RWPE2 (cell line): ENCODE results near the gene ADGRL2.
"Not testable (repeated sequence)": the region's sequence is repeated elsewhere in the genome, so short reads cannot be mapped to it uniquely, and the experiment has no call there.

Experiments used
- ATAC-seq: fragments of 200-7000 bp; cut with Tn5 transposase; 3 replicates; pipeline ENCODE4 v1.9.1; 2021; ENCODE audit warnings: low read depth
- DNase-seq: peaks from one replicate; pipeline ENCODE4 v3.0.0-alpha.2; 2020; ENCODE audit warnings: low spot score
- H3K27ac ChIP-seq: fragments of 450-650 bp; 2 replicates; pipeline ENCODE4 v1.5.1; 2017; ENCODE audit warnings: mild to moderate bottlenecking; ENCODE audit not compliant: poor library complexity, severe bottlenecking
- H3K27me3 ChIP-seq: fragments of 250-450 bp; sonication (Bioruptor Pico); 2 replicates; pipeline ENCODE4 v1.5.1; 2021; ENCODE audit warnings: mild to moderate bottlenecking, moderate library complexity; ENCODE audit not compliant: insufficient read depth, poor library complexity, severe bottlenecking
- H3K36me3 ChIP-seq: fragments of 250-450 bp; sonication (Bioruptor Pico); 2 replicates; pipeline ENCODE4 v1.5.1; 2020; ENCODE audit warnings: low read depth, mild to moderate bottlenecking, moderate library complexity
- H3K4me1 ChIP-seq: fragments of 250-450 bp; sonication (Bioruptor Pico); 2 replicates; pipeline ENCODE4 v1.5.1; 2021; ENCODE audit warnings: mild to moderate bottlenecking, moderate library complexity; ENCODE audit not compliant: insufficient read depth, poor library complexity, severe bottlenecking
- H3K4me3 ChIP-seq: fragments of 250-450 bp; sonication (Bioruptor Pico); 2 replicates; pipeline ENCODE4 v1.5.1; 2021; ENCODE audit warnings: mild to moderate bottlenecking, moderate library complexity; ENCODE audit not compliant: severe bottlenecking
- H3K9me3 ChIP-seq: fragments of 250-450 bp; sonication (Bioruptor Pico); 2 replicates; pipeline ENCODE4 v1.5.1; 2021; ENCODE audit warnings: mild to moderate bottlenecking, moderate library complexity; ENCODE audit not compliant: severe bottlenecking
- CTCF ChIP-seq: fragments of 450-650 bp; IDR thresholded peaks from one replicate; pipeline ENCODE4 v1.5.1; 2017; ENCODE audit warnings: mild to moderate bottlenecking, moderate library complexity; ENCODE audit not compliant: poor library complexity, severe bottlenecking

The ADGRL2 gene

GRCh38 chr1:81867235-81867634 lies 66.5 kb downstream of the ADGRL2 start:
- Histone ChIP-seq H3K27me3 (no peaks in the 10 kb centered on the region), H3K36me3 (no peaks in the 10 kb centered on the region), H3K9me3 (no peaks in the 10 kb centered on the region), H3K4me3 (no peak overlapping the region), H3K4me1 (no peaks in the 10 kb centered on the region), H3K27ac (no peak overlapping the region)
- TF ChIP-seq CTCF = no peak
- DNase-seq (no peak), ATAC-seq (no peak)

DNA sequence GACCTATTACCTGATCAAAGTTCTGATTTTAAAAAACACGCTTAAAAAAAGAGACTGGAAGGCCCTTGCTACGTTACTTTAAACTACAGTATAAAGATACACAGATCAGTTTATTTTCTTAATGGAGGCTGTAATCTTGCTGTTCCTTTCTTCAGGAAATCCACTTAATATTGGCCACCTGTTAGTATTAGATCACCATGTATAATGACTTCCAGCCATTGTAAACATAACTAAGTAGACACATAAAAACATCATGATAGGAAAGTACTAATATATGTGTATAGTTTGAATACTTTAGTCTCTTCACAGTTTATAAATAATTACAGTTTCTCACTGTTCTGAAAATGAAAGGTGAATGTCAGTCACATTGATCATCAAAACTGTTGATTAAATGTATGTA lies 68.6 kb downstream of the ADGRL2 start:
- no peak for TF ChIP-seq CTCF
- no peaks in the 10 kb centered on the region for H3K36me3 ChIP-seq

DNA sequence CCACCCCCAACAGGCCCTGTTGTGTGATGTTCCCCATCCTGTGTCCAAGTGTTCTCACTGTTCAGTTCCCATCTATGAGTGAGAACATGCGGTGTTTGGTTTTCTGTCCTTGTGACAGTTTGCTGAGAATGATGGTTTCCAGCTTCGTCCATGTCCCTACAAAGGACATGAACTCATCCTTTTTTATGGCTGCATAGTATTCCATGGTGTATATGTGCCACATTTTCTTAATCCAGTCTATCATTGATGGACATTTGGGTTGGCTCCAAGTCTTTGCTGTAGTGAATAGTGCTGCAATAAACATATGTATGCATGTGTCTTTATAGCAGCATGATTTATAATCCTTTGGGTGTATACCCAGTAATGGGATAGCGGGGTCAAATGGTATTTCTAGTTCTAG lies 70.4 kb downstream of the ADGRL2 start:
- not testable (repeated sequence) for ATAC-seq, H3K4me1 ChIP-seq, H3K4me3 ChIP-seq, H3K27ac ChIP-seq, H3K27me3 ChIP-seq, H3K9me3 ChIP-seq, DNase-seq, H3K36me3 ChIP-seq

More for the DNA sequence above, 68.6 kb downstream of the ADGRL2 start:
- Histone ChIP-seq H3K27me3 (no peaks in the 10 kb centered on the region), H3K4me3 (no peak overlapping the region), H3K9me3 (no peaks in the 10 kb centered on the region), H3K4me1 (no peaks in the 10 kb centered on the region), H3K27ac (no peak overlapping the region)
- ATAC-seq = no peak
- DNase-seq = no peak

GRCh38 chr1:81873946-81874345 lies 73.2 kb downstream of the ADGRL2 start:
- TF ChIP-seq CTCF = no peak
- Histone ChIP-seq H3K4me3 (no peak overlapping the region), H3K27ac (no peak overlapping the region), H3K9me3 (no peaks in the 10 kb centered on the region), H3K4me1 (peaks cover 13% of the 10 kb centered on the region), H3K27me3 (no peaks in the 10 kb centered on the region), H3K36me3 (no peaks in the 10 kb centered on the region)
- no peak for DNase-seq
- ATAC-seq = no peak

DNA sequence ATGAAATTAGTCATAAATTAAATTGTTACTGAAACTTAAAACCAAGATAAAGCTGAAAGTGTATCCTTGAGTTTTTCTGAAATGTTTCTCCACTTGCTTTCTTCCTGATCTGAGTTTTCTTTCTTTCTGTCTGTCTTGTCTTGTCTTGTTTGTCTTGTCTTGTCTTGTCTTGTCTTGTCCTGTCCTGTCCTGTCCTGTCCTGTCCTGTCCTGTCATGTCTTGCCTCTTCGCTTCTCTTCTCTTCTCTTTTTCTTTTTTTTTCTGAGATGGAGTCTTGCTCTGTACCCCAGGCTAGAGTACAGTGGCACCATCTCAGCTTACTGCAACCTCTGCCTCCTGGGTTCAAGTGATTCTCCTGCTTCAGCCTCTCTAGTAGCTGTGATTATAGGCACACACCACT lies 73.7 kb downstream of the ADGRL2 start:
- no peaks in the 10 kb centered on the region for H3K27me3 ChIP-seq
- ATAC-seq (no peak), DNase-seq (no peak)
- no peaks in the 10 kb centered on the region for H3K9me3 ChIP-seq
- no peak overlapping the region for H3K4me3 ChIP-seq
- H3K4me1 ChIP-seq = peaks cover 13% of the 10 kb centered on the region
- H3K27ac ChIP-seq = no peak overlapping the region
- TF ChIP-seq CTCF = no peak
- no peaks in the 10 kb centered on the region for H3K36me3 ChIP-seq
